PC-3 (cell line): ENCODE results near the gene WDR82. TPM values are rescaled to one million over a fixed set of nuclear protein-coding genes. Genes with fewer than 3 reads are reported as not detected.

Experiments used
- ATAC-seq: fragments of 200-7000 bp; cut with Tn5 transposase; 2 replicates; pipeline ENCODE4 v1.9.1; 2020; ENCODE audit warnings: mild to moderate bottlenecking, moderate library complexity
- BruUV-seq: library from RNA; stranded (reverse); fragments of 400-500 nt; replicated peaks from 2 replicates; lab custom pipeline; 2021; lab: Mats Ljungman, UMichigan
- CTCF ChIA-PET: fragments of 300-600 bp; sonication (Branson Sonifier 250); formaldehyde crosslinking; loops from one replicate; lab custom pipeline; 2022; ENCODE audit warnings: antibody characterized with exemption; lab: Charles Lee
- POLR2A ChIA-PET: fragments of 300-600 bp; sonication (Branson Sonifier 250); formaldehyde crosslinking; loops from one replicate; lab custom pipeline; 2022; ENCODE audit warnings: antibody characterized with exemption; ENCODE audit not compliant: unreplicated experiment; lab: Charles Lee
- DNase-seq: peaks from one replicate; pipeline ENCODE4 v3.0.0-alpha.2; 2015
- H2AFZ ChIP-seq: fragments of 300-600 bp; sonication (generic); 2 replicates; pipeline ENCODE4 v1.6.0; 2016; ENCODE audit warnings: antibody characterized with exemption, low read length
- H3F3A ChIP-seq: fragments of 300-600 bp; sonication (generic); one replicate; pipeline ENCODE4 v1.6.0; 2017; ENCODE audit warnings: antibody characterized with exemption, low read length, control low read depth, mild to moderate bottlenecking; ENCODE audit not compliant: unreplicated experiment
- H3K27ac ChIP-seq: fragments of 300-600 bp; sonication (generic); 2 replicates; pipeline ENCODE4 v1.5.1; 2016; ENCODE audit warnings: mild to moderate bottlenecking, low read length
- H3K27me3 ChIP-seq: fragments of 300-600 bp; sonication (generic); 2 replicates; pipeline ENCODE4 v1.6.1; 2016; ENCODE audit warnings: low read length, mixed read lengths
- H3K36me3 ChIP-seq: fragments of 300-600 bp; sonication (generic); 2 replicates; pipeline ENCODE4 v1.6.1; 2016; ENCODE audit warnings: low read depth, mixed run types, low read length, mixed read lengths
- H3K4me1 ChIP-seq: fragments of 300-600 bp; sonication (generic); 2 replicates; pipeline ENCODE4 v1.5.1; 2016; ENCODE audit warnings: low read length; ENCODE audit not compliant: insufficient read depth
- H3K4me2 ChIP-seq: fragments of 300-600 bp; sonication (generic); 2 replicates; pipeline ENCODE4 v1.6.0; 2016; ENCODE audit warnings: low read length
- H3K4me3 ChIP-seq: fragments of 300-600 bp; sonication (generic); 2 replicates; pipeline ENCODE4 v1.5.1; 2016; ENCODE audit warnings: mild to moderate bottlenecking, low read length, mixed read lengths
- H3K79me2 ChIP-seq: fragments of 300-600 bp; sonication (generic); 2 replicates; pipeline ENCODE4 v1.6.1; 2017; ENCODE audit warnings: low read length, mixed read lengths
- H3K9ac ChIP-seq: fragments of 300-600 bp; sonication (generic); 2 replicates; pipeline ENCODE4 v1.6.0; 2016; ENCODE audit warnings: mild to moderate bottlenecking, low read length
- H3K9me2 ChIP-seq: fragments of 300-600 bp; sonication (generic); replicated peaks from 2 replicates; pipeline ENCODE4 v1.6.1; 2016; ENCODE audit warnings: mixed run types, low read length, mixed read lengths
- H3K9me3 ChIP-seq: fragments of 300-600 bp; sonication (generic); 2 replicates; pipeline ENCODE4 v1.6.1; 2016; ENCODE audit warnings: low read length, mixed read lengths
- H4K20me1 ChIP-seq: fragments of 300-600 bp; sonication (generic); 2 replicates; pipeline ENCODE4 v1.6.1; 2016; ENCODE audit warnings: low read length, mixed read lengths
- CTCF ChIP-seq: fragments of 300-600 bp; sonication (generic); conservative IDR thresholded peaks from 2 replicates; pipeline ENCODE4 v1.5.1; 2017; ENCODE audit warnings: antibody characterized with exemption, low read depth, mild to moderate bottlenecking, low read length
- EZH2 ChIP-seq: fragments of 300-600 bp; sonication (generic); IDR thresholded peaks from one replicate; pipeline ENCODE4 v1.6.1; 2017; ENCODE audit warnings: antibody characterized with exemption, mild to moderate bottlenecking, low read length; ENCODE audit not compliant: unreplicated experiment
- EZH2phosphoT487 ChIP-seq: fragments of 300-600 bp; sonication (generic); IDR thresholded peaks from 2 replicates; pipeline ENCODE4 v1.6.1; 2018; ENCODE audit warnings: mild to moderate bottlenecking, antibody characterized with exemption, low read length, borderline replicate concordance
- intact Hi-C: fragments of 100-400 bp; cut with micrococcal nuclease; formaldehyde crosslinking; loops from 2 replicates; pipeline ENCODE4 v1.9.0; 2023
- total RNA-seq: library from RNA; depleted of rRNA; stranded (reverse); fragments of >200 nt; gene quantifications from 2 replicates; pipeline ENCODE4 v1.2.3, GENCODE V29; 2014

The WDR82 gene
- total RNA-seq, 1 experiment from 2014 or later, result 56.4 TPM

- BruUV-seq, result no TSS peak
- ATAC-seq (no peak), DNase-seq (no peak)
- intact Hi-C loops, result no loop called here
- TF ChIP-seq EZH2 (no peak), CTCF (no peak), EZH2phosphoT487 (no peak)
- Histone ChIP-seq H3K4me1 (no peaks in the 10 kb centered on the region; the same call in 1 of the 2 replicates), H3K27me3 (no peaks in the 10 kb centered on the region), H3K4me2 (no peak overlapping the region), H3K4me3 (no peak overlapping the region), H3K27ac (no peak overlapping the region), H3K79me2 (peaks cover 22% of the 10 kb centered on the region), H3F3A (no peaks in the 10 kb centered on the region), H3K36me3 (peaks cover 37% of the 10 kb centered on the region), H3K9me3 (no peaks in the 10 kb centered on the region), H3K9me2 (no peaks in the 10 kb centered on the region), H2AFZ (no peak overlapping the region), H4K20me1 (no peaks in the 10 kb centered on the region), H3K9ac (no peak overlapping the region)
- POLR2A ChIA-PET, result no interaction called here
- CTCF ChIA-PET, result interaction anchor here (1.0 to 1.1 kb wide), 2 partner anchors 12 to 103 kb away, joined by 3 read pairs; no protein-coding TSS in a partner anchor
Observed at GRCh38 chr3:52230889-52231499, 47.5 kb downstream of the WDR82 start.

GRCh38 chr3:52230461-52230860, 48.0 kb downstream of the WDR82 start:
- ChIA-PET POLR2A (no interaction called here), CTCF (no interaction called here)
- Histone ChIP-seq H4K20me1 (no peaks in the 10 kb centered on the region), H2AFZ (no peak overlapping the region), H3K4me3 (no peak overlapping the region), H3K9me2 (no peaks in the 10 kb centered on the region), H3K9ac (no peak overlapping the region), H3F3A (no peaks in the 10 kb centered on the region), H3K27me3 (no peaks in the 10 kb centered on the region), H3K36me3 (peaks cover 37% of the 10 kb centered on the region), H3K79me2 (peaks cover 17% of the 10 kb centered on the region), H3K4me2 (no peak overlapping the region), H3K27ac (no peak overlapping the region), H3K4me1 (no peaks in the 10 kb centered on the region; the same call in 1 of the 2 replicates), H3K9me3 (no peaks in the 10 kb centered on the region)
- ATAC-seq (no peak), DNase-seq (no peak)
- TF ChIP-seq EZH2 (no peak), CTCF (no peak), EZH2phosphoT487 (no peak)
- intact Hi-C loops, result no loop called here
- no TSS peak for BruUV-seq

- no TSS peak for BruUV-seq
- intact Hi-C loops, result no loop called here
- Histone ChIP-seq H2AFZ (no peak overlapping the region), H3K9me3 (no peaks in the 10 kb centered on the region), H3K9ac (no peak overlapping the region), H4K20me1 (no peaks in the 10 kb centered on the region), H3K27me3 (no peaks in the 10 kb centered on the region), H3K4me1 (no peaks in the 10 kb centered on the region), H3F3A (no peaks in the 10 kb centered on the region), H3K79me2 (0 out of 2 replicates have a peak, but pooled peaks cover 9% of the 10 kb centered on the region), H3K36me3 (peaks cover 33% of the 10 kb centered on the region), H3K9me2 (no peaks in the 10 kb centered on the region), H3K27ac (no peak overlapping the region), H3K4me3 (no peak overlapping the region), H3K4me2 (no peak overlapping the region)
- ChIA-PET POLR2A (no interaction called here), CTCF (no interaction called here)
- DNase-seq (no peak), ATAC-seq (no peak)
- TF ChIP-seq EZH2phosphoT487 (no peak), EZH2 (no peak), CTCF (no peak)
Observed at GRCh38 chr3:52229656-52230055, 48.8 kb downstream of the WDR82 start.
